22Rv1 (cell line): ENCODE measurements around the gene ODAD3.

Experiments
- CTCF ChIP-seq: fragments of 450-650 bp; IDR thresholded peaks from 2 replicates; pipeline ENCODE4 v1.5.1; 2017; ENCODE audit warnings: mild to moderate bottlenecking
- ZFX ChIP-seq: fragments of 450-650 bp; IDR thresholded peaks from 2 replicates; pipeline ENCODE4 v1.6.1; 2017; ENCODE audit warnings: antibody characterized with exemption, borderline replicate concordance

GRCh38 chr19:11460207-11460606 is 25.3 kb upstream of the ODAD3 start:
- TF ChIP-seq CTCF: peak; percentile 36
- TF ChIP-seq ZFX: no peak
